Skeletal muscle tissue (tissue), 4 donors: ENCODE measurements around the gene UBFD1. TPM values are rescaled to one million over a fixed set of nuclear protein-coding genes. Genes with fewer than 3 reads are reported as not detected.

ENCODE experiments used
- H3K27ac ChIP-seq: one replicate; pipeline ENCODE4 v1.7.0; 2013; ENCODE audit warnings: mild to moderate bottlenecking, low read depth, low read length, inconsistent platforms
- H3K27me3 ChIP-seq, 3 donors: one replicate each; pipeline ENCODE4 v1.7.0; 2013; ENCODE audit warnings: low read length in 3 of 3; ENCODE audit not compliant: control insufficient read depth in 3 of 3, insufficient read depth in 3 of 3
- H3K36me3 ChIP-seq, 3 donors: one replicate each; pipeline ENCODE4 v1.7.0; 2013; ENCODE audit warnings: low read length in 3 of 3; ENCODE audit not compliant: control insufficient read depth in 3 of 3, insufficient read depth in 3 of 3
- H3K4me1 ChIP-seq, 3 donors: one replicate each; pipeline ENCODE4 v1.7.0; 2013; ENCODE audit warnings: low read length in 3 of 3, mild to moderate bottlenecking in 3 of 3; ENCODE audit not compliant: control insufficient read depth in 3 of 3, insufficient read depth in 3 of 3
- H3K4me3 ChIP-seq, 3 donors: one replicate each; pipeline ENCODE4 v1.7.0; 2013; ENCODE audit warnings: low read length in 3 of 3
- H3K9ac ChIP-seq, 3 donors: one replicate each; pipeline ENCODE4 v1.7.0; 2013; ENCODE audit warnings: low read length in 3 of 3, mild to moderate bottlenecking in 3 of 3, moderate library complexity in 2 of 3, low read depth in 1 of 3
- H3K9me3 ChIP-seq, 3 donors: one replicate each; pipeline ENCODE4 v1.7.0; 2013; ENCODE audit warnings: low read length in 3 of 3; ENCODE audit not compliant: control insufficient read depth in 3 of 3
- total RNA-seq: library from RNA; depleted of rRNA; stranded (reverse); fragments of >200 nt; gene quantifications from one replicate; pipeline ENCODE4 v1.2.3, GENCODE V29; 2014
- donor health status: Osteomylitis.

The UBFD1 gene
- total RNA-seq, 1 donor from 2014 or later, result 36.5 TPM

DNA sequence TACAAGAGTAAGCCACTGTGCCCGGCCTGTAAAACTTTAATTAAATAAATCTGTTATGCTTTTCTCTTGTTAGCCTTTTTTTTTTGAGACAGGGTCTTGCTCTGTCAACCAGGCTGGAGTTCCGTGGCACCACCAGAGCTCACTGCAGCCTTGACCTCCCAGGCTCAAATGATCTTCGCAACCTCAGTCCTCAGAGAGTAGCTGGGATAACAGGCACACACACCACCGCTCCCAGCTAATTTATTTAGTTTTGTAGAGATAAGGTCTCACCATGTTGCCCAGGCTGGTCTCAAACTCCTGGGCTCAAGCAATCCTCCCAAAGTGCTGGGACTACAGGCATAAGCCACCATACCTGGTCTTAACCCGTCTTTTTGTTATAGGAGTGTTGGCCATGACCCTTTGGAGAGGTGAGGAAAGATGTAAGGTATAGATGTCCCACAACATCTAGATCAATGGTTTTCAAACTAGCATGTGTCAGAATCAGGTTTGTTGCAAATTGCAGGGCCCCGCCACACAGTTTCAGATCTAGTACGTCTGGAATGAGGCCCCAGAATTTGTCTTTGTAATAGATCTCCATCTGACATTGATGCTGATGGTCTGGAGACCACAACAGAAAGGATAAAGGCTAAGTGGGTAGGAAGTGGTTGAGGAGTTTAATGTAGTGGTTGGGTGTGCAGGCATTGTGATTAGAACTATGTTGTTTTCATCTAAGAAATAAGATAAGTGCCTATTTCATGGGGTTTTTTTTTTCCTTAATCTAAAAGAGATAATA lies 43.0 kb upstream of the UBFD1 start:
- H3K36me3 ChIP-seq, result peaks cover 8 to 13% (median 11%) of the 10 kb centered on the region in 3 donors

DNA sequence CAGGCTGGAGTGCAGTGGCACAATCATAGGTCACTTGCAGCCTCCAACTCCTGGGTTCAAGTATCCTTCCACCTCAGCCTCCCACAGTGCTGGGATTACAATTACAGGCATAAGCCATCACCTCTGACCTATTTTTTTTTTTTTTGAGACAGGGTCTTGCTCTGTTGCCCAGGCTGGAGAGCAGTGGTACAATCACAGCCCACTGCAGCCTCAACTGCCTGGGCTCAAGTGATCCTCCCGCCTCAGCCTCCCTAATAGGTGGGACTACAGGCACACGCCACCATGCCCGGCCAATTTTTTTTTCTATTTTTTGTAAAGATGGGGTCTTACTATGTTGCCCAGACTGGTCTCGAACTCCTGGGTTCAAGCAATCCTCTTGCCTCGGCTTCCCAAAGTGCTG lies 41.6 kb upstream of the UBFD1 start:
- Histone ChIP-seq H3K4me3 (no peak overlapping the region), H3K36me3 (peaks cover 8 to 13% (median 11%) of the 10 kb centered on the region in 3 donors), H3K9ac (no peak overlapping the region)

More for the DNA sequence above, 43.0 kb upstream of the UBFD1 start:
- Histone ChIP-seq H3K27ac (no peak overlapping the region), H3K9me3 (no peaks in the 10 kb centered on the region), H3K9ac (no peak overlapping the region), H3K27me3 (no peaks in the 10 kb centered on the region), H3K4me1 (peaks cover 2 to 4% (median 4%) of the 10 kb centered on the region in 3 donors), H3K4me3 (no peak overlapping the region)

DNA sequence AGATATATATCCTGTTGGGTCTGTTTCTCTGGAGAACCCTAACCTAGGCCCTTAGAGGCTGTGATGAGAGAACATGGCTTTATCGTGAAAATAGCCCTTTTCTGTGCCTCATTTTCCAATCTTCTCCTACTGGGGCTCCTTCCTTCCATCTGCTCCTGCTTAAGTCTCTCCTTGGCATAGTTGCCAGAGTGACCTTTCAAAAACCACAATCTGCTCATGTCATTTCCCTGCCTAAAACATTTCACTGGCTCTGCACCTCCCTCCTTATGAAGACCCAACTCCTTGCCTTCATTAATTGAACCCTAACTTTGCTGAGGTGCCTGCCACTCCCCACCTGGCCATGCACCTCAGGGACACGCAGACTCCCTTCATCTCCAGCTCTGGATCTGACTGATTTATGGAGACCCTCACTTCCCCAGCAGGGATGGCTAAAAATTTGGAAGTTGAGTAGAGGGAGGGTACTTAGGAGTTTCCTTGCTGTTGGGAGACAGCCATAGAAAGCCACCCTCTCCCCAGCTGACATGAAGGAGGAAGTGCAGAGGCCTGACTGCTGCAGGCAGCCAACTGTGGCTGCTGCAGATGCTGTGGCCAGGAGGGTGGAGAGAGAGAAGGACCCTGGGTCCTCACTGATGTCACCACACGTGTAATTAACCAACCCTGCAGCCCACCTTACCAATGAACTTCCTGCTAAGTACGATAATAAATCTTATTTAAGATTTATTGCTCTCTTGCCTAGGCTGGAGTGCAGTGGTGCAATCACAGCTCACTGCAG lies 41.0 kb upstream of the UBFD1 start:
- H3K9me3 ChIP-seq, result no peaks in the 10 kb centered on the region
- H3K4me3 ChIP-seq, result no peak overlapping the region
- H3K27me3 ChIP-seq, result no peaks in the 10 kb centered on the region
- no peak overlapping the region for H3K27ac ChIP-seq
- no peaks in the 10 kb centered on the region for H3K4me1 ChIP-seq
- no peak overlapping the region for H3K9ac ChIP-seq
- H3K36me3 ChIP-seq, result peaks cover 9 to 15% (median 14%) of the 10 kb centered on the region in 3 donors

More for the DNA sequence above, 41.6 kb upstream of the UBFD1 start:
- Histone ChIP-seq H3K4me1 (peaks cover 0 to under 1% (median 0%) of the 10 kb centered on the region in 3 donors), H3K27me3 (no peaks in the 10 kb centered on the region), H3K27ac (no peak overlapping the region), H3K9me3 (no peaks in the 10 kb centered on the region)

DNA sequence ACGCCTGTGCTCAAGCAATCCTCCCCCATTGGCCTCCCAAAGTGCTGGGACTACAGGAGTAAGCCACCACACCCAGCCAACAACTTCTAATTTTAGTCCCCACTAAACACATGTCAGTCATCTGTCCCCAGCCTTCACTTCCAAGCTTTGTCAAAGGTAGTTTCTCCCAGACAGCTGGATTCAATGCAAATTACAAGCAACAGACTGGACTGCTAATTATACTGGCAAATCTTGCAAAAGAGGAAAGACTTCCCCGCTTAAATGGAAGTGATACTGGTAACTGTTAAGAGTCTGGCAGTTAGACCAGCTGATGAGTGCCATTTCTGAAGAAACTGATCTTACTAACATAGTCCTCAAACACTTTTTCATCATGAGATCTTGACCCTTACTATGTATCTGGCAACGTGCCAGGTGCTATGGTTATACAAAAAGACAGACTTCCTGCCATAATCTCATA lies 39.1 kb upstream of the UBFD1 start:
- H3K27me3 ChIP-seq, result no peaks in the 10 kb centered on the region
- H3K36me3 ChIP-seq, result peaks cover 21 to 33% (median 32%) of the 10 kb centered on the region in 3 donors
- H3K4me1 ChIP-seq, result no peaks in the 10 kb centered on the region
- no peak overlapping the region for H3K27ac ChIP-seq
- no peak overlapping the region for H3K4me3 ChIP-seq
- no peaks in the 10 kb centered on the region for H3K9me3 ChIP-seq
- H3K9ac ChIP-seq, result no peak overlapping the region

DNA sequence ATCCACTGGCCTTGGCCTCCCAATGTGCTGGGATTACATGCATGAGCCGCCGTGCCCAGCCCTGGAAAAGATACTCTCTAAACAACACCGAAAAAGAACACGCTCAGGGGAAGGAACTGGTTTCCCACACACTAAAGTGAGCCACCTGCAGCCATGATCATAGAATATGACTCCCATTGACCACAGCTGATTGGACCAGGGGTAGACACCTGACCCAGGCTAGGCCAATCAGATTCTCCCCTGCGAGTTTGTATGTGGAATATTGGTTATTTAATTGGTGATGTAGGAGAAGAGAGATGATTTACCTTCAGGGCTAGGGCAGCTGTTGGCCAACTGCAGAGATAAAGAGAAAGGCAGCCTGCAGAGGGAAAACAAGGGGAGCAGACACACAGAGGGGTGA lies 38.2 kb upstream of the UBFD1 start:
- Histone ChIP-seq H3K9me3 (no peaks in the 10 kb centered on the region), H3K27me3 (no peaks in the 10 kb centered on the region), H3K27ac (no peak overlapping the region), H3K9ac (no peak overlapping the region), H3K4me1 (no peaks in the 10 kb centered on the region), H3K4me3 (no peak overlapping the region), H3K36me3 (peaks cover 29 to 41% (median 40%) of the 10 kb centered on the region in 3 donors)

DNA sequence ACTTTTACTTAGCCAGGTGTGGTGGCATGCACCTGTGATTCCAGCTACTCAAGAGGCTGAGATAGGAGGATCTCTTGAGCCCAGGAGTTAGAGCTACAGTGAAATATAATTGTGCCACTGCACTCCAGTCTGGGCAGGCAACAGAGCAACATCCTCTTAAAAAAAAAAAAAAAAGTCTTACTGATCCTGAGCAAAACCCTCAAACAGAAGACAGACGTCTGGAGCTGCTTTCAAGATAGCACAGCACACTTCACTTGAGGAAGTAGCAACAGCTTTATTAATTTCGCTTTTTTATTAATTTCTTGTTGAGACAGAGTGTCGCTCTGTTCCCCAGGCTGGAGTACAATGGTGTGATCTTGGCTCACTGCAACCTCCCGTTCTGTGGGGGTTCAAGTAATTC lies 37.0 kb upstream of the UBFD1 start:
- H3K4me3 ChIP-seq, result no peak overlapping the region
- no peaks in the 10 kb centered on the region for H3K9me3 ChIP-seq
- H3K9ac ChIP-seq, result no peak overlapping the region
- peaks cover 37 to 45% (median 45%) of the 10 kb centered on the region in 3 donors for H3K36me3 ChIP-seq
- H3K4me1 ChIP-seq, result no peaks in the 10 kb centered on the region
- no peaks in the 10 kb centered on the region for H3K27me3 ChIP-seq
- no peak overlapping the region for H3K27ac ChIP-seq

DNA sequence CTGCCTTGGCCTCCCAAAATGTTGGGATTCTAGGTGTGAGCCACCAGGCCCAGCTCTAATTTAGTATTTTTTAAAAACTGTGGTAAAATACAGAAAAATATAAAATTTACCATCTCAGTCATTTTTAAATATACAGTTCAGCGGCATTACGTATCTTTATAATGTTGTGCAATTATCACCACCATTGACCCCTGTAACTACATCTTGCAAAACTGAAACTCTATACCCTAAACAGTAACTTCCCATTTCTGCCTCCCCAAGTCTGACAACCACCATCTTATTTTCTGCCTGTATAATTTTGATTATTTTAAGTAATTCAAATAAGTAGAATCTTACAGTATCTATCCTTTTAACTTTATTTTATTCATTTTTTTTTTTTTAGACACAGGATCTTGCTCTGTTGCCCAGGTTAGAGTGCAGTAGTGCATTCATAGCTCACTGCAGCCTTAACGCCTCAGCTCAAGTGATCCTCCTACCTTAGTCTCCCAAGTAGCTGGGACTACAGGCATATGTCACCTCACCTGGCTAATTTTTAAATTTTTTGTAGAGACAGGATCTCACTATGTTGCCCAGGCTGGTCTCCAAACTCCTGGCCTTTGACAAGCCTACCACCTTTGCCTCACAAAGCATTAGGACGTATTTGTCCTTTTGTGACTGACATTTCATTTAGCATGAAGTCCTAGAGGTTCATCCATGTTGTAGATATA lies 36.3 kb upstream of the UBFD1 start:
- Histone ChIP-seq H3K4me3 (no peak overlapping the region), H3K27me3 (no peaks in the 10 kb centered on the region), H3K9me3 (no peaks in the 10 kb centered on the region), H3K27ac (no peak overlapping the region), H3K9ac (no peak overlapping the region), H3K4me1 (no peaks in the 10 kb centered on the region), H3K36me3 (peaks cover 37 to 45% (median 45%) of the 10 kb centered on the region in 3 donors)

DNA sequence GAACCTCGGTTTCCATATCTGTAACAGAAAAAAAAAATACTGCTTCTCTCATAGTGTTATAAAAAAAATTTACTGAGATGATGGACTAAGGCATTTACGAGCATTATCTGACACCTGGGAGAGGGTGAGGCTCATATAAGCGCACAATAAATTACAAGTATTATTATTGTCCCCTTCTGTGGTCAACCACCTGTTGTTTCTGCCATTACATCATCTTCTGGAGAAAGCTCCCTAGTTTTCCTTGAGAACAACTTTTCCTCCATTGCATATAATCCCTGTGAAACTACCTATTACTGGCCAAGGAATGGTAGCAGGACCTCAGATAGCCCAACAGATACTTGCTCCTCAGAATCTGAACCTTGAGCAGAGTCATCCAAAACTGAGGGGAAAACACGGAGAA lies 35.6 kb upstream of the UBFD1 start:
- H3K27ac ChIP-seq, result no peak overlapping the region
- H3K4me1 ChIP-seq, result no peaks in the 10 kb centered on the region
- peaks cover 37 to 48% (median 45%) of the 10 kb centered on the region in 3 donors for H3K36me3 ChIP-seq
- no peak overlapping the region for H3K9ac ChIP-seq
- no peaks in the 10 kb centered on the region for H3K9me3 ChIP-seq
- no peaks in the 10 kb centered on the region for H3K27me3 ChIP-seq
- no peak overlapping the region for H3K4me3 ChIP-seq

DNA sequence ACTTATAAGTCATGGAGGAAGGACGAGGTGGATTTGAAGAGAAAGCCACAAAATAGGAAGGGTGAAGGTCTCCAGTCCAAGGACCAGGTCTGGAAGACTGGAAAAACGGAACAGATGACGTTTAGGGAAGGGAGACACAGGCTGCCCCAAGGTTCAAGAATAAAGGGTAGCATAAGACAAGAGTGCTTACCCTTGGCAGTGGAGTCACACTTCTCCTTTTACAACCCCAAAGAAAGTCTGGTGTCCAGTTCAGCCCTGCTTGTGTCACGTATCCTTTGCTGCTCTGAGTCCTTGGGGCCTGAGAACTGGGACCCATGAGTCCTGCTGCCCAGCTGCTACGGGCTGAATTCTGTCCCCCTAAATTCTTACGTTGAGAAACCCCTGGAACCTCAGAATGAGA lies 34.2 kb upstream of the UBFD1 start:
- Histone ChIP-seq H3K9me3 (no peaks in the 10 kb centered on the region), H3K36me3 (peaks cover 37 to 58% (median 51%) of the 10 kb centered on the region in 3 donors), H3K9ac (no peak overlapping the region), H3K27ac (no peak overlapping the region), H3K4me3 (no peak overlapping the region), H3K27me3 (no peaks in the 10 kb centered on the region), H3K4me1 (peaks cover 0 to 4% (median 0%) of the 10 kb centered on the region in 3 donors)
